ENCODE results near the gene GATA2. TPM values are rescaled to one million over a fixed set of nuclear protein-coding genes. Genes with fewer than 3 reads are reported as not detected.

Gene GATA2
- total and polyA plus RNA-seq, 2 of the 8 experiments (the other 6 are each of a cell fraction or from before 2014, with no cell fraction given), result 0.03 to 0.30 TPM

GRCh38 chr3:128432971-128433836, 59.8 kb downstream of the GATA2 start:
- peaks cover 9% of the 10 kb centered on the region; the same call in 1 of the 2 replicates for H3K23me2 ChIP-seq (ENCODE audit: low read depth, low read length)
- no peak overlapping the region for H3K27ac ChIP-seq (ENCODE audit: low read depth, low read length)
- H3K36me3 ChIP-seq (ENCODE audit: control insufficient read depth in 2 of 4, insufficient read depth in 4 of 4, low read length in 3 of 4), result no peaks in the 10 kb centered on the region
- H3K4ac ChIP-seq (replicated peaks; ENCODE audit: insufficient read length, low read depth, low read length), result peak overlapping the region; percentile 94
- H3K27me3 ChIP-seq (replicated peaks in 1 of 4; ENCODE audit: control insufficient read depth in 3 of 4, extremely low read depth in 1 of 4, insufficient read depth in 3 of 4, low read length in 3 of 4), result peaks cover 9 to 56% (median 47%) of the 10 kb centered on the region in 4 experiments
- H2BK12ac ChIP-seq (ENCODE audit: low read depth, low read length), result peak overlapping the region; percentile 99; the same call in 1 of the 2 replicates
- H3K9me3 ChIP-seq (ENCODE audit: insufficient read depth in 2 of 2, low read depth in 1 of 2, low read length in 1 of 2), result no peaks in the 10 kb centered on the region
- H3K9ac ChIP-seq (replicated peaks in 1 of 4; ENCODE audit: extremely low read depth in 1 of 4, low read depth in 3 of 4, low read length in 3 of 4), result no peak overlapping the region
- H2BK20ac ChIP-seq (ENCODE audit: low read length), result peak overlapping the region; percentile 99
- H3K79me2 ChIP-seq (ENCODE audit: control insufficient read depth in 1 of 2, insufficient read depth in 2 of 2, low read length in 2 of 2), result no peaks in the 10 kb centered on the region
- no peak overlapping the region for H3K56ac ChIP-seq (replicated peaks; ENCODE audit: insufficient read length, low read depth, low read length)
- H2AFZ ChIP-seq (ENCODE audit: low read length), result no peak overlapping the region
- peak overlapping the region; percentile 61; the same call in 1 of the 2 replicates for H2BK15ac ChIP-seq (ENCODE audit: low read length)
- no peak overlapping the region for H3K23ac ChIP-seq (ENCODE audit: insufficient read length)
- H3K4me2 ChIP-seq (ENCODE audit: insufficient read depth in 1 of 2, low read depth in 2 of 2, low read length in 2 of 2), result peak overlapping the region; percentile 95 to 100
- peak overlapping the region; percentile 18 to 62 (median 32); a peak in 6 of 8 replicates for H3K4me3 ChIP-seq (ENCODE audit: extremely low read depth in 1 of 4, insufficient read depth in 2 of 4, low read depth in 3 of 4, low read length in 4 of 4)
- peak overlapping the region; percentile 97 for H4K91ac ChIP-seq (replicated peaks; ENCODE audit: insufficient read length, low read length)
- DNase-seq (ENCODE audit: low read depth in 1 of 2, low spot score in 2 of 2) (peak in 1 of 2 experiments; percentile 75), FAIRE-seq (no peak)
- ChIA-PET CTCF (ENCODE audit: partially characterized antibody) (interaction anchor here (0.6 to 12.6 kb wide), 8 partner anchors 18 to 157 kb away, joined by 3 to 135 read pairs (median 6); partner anchors contain the start of gene DNAJB8), POLR2A (ENCODE audit: partially characterized antibody) (interaction anchor here (0.6 to 2.5 kb wide), 19 partner anchors 11 to 145 kb away, joined by 3 to 5 read pairs (median 3); no protein-coding TSS in a partner anchor)
- WGBS, 2 experiments (ENCODE audit: extremely low coverage in 1 of 2, insufficient coverage in 1 of 2, insufficient read length in 1 of 2, insufficient replicate concordance in 2 of 2, low coverage in 1 of 2, low lambda C conversion rate in 2 of 2, missing lambda C conversion rate in 1 of 2), result 10% methylated on average over 37 of the region's 53 CpGs; no CpG with 5 or more reads in 1 of the 2 experiments
- H2BK5ac ChIP-seq (ENCODE audit: low read depth, low read length), result peak overlapping the region; percentile 93; the same call in 1 of the 2 replicates
- H3K14ac ChIP-seq (ENCODE audit: insufficient read length), result no peak overlapping the region
- peak overlapping the region; percentile 89 for H4K8ac ChIP-seq (ENCODE audit: extremely low read depth, insufficient read depth, low read length)
- H3K79me1 ChIP-seq (ENCODE audit: low read depth, low read length), result no peaks in the 10 kb centered on the region
- peaks cover 6 to 39% (median 31%) of the 10 kb centered on the region in 4 experiments for H3K4me1 ChIP-seq (replicated peaks in 1 of 4; ENCODE audit: control insufficient read depth in 3 of 4, insufficient read depth in 4 of 4, low read length in 3 of 4)
- H4K20me1 ChIP-seq (replicated peaks in 1 of 2; ENCODE audit: control insufficient read depth in 1 of 2, insufficient read depth in 2 of 2, low read length in 2 of 2), result peaks cover 2 to 6% of the 10 kb centered on the region in 2 experiments
- H2AK5ac ChIP-seq (ENCODE audit: low read depth, low read length), result peak overlapping the region; percentile 96
- peak; percentile 18; the same call in 1 of the 2 replicates for TF ChIP-seq TAF1 (IDR thresholded peaks at IDR 0.05; ENCODE audit: low read depth, low read length)
- TF ChIP-seq CBX5 (IDR thresholded peaks at IDR 0.05; ENCODE audit: low read depth, low read length), result no peak
- peak; percentile 74; the same call in 1 of the 2 replicates for TF ChIP-seq KDM1A (IDR thresholded peaks at IDR 0.05; ENCODE audit: borderline replicate concordance, low read length)
- no peak for TF ChIP-seq SP1 (IDR thresholded peaks at IDR 0.05; ENCODE audit: low read depth, low read length)
- TF ChIP-seq HDAC2 (IDR thresholded peaks at IDR 0.05; ENCODE audit: borderline replicate concordance in 1 of 2, low read depth in 2 of 2, low read length in 2 of 2), result peak in 1 of 2 experiments; percentile 2; a peak in 1 of 4 replicates
- TF ChIP-seq MAX (IDR thresholded peaks at IDR 0.05), result 0 out of 2 replicates have a peak, but pooled peaks have one; percentile 59
- peak; percentile 84 for TF ChIP-seq POU5F1 (IDR thresholded peaks at IDR 0.05; ENCODE audit: low read depth, low read length)
- TF ChIP-seq RBBP5 (IDR thresholded peaks at IDR 0.05; ENCODE audit: borderline replicate concordance, low read depth, low read length), result peak; percentile 65; the same call in 1 of the 2 replicates
- H2BK120ac ChIP-seq (replicated peaks; ENCODE audit: low read depth, low read length), result peak overlapping the region; percentile 69
- H3K18ac ChIP-seq (ENCODE audit: extremely low read depth, low read length), result peak overlapping the region; percentile 80
- H4K5ac ChIP-seq (ENCODE audit: insufficient read length, low read depth, low read length), result peak overlapping the region; percentile 54
